Measurements from ENCODE around the gene STX8.
"Not testable (repeated sequence)": the region's sequence is repeated elsewhere in the genome, so short reads cannot be mapped to it uniquely, and the experiment has no call there.

STX8 gene

GRCh38 chr17:9386401-9386800 is 189.2 kb downstream of the STX8 start:
- DNase-seq (ENCODE audit: low read depth) = no peak

GRCh38 chr17:9383826-9384225 is 191.8 kb downstream of the STX8 start:
- no peak for DNase-seq (ENCODE audit: low read depth)

- no peak for DNase-seq (ENCODE audit: low read depth)
Observed at GRCh38 chr17:9382626-9383025, 193.0 kb downstream of the STX8 start.

GRCh38 chr17:9381068-9381467 is 194.6 kb downstream of the STX8 start:
- no peak for DNase-seq (ENCODE audit: low read depth)

GRCh38 chr17:9380361-9380760 is 195.3 kb downstream of the STX8 start:
- no peak for DNase-seq (ENCODE audit: low read depth)

GRCh38 chr17:9376177-9376576 is 199.4 kb downstream of the STX8 start:
- DNase-seq (ENCODE audit: low read depth) = not testable (repeated sequence)

GRCh38 chr17:9371019-9371418 is 204.6 kb downstream of the STX8 start:
- DNase-seq (ENCODE audit: low read depth) = no peak

- DNase-seq (ENCODE audit: low read depth) = no peak
Observed at GRCh38 chr17:9370467-9370866, 205.2 kb downstream of the STX8 start.

GRCh38 chr17:9368631-9369030 is 207.0 kb downstream of the STX8 start:
- no peak for DNase-seq (ENCODE audit: low read depth)

GRCh38 chr17:9367156-9367555 is 208.5 kb downstream of the STX8 start:
- DNase-seq (ENCODE audit: low read depth) = no peak

- no peak for DNase-seq (ENCODE audit: low read depth)
Observed at GRCh38 chr17:9364837-9365430, 210.7 kb downstream of the STX8 start.

GRCh38 chr17:9363440-9364350 is 211.9 kb downstream of the STX8 start:
- DNase-seq (ENCODE audit: low read depth) = no peak

- no peak for DNase-seq (ENCODE audit: low read depth)
Observed at GRCh38 chr17:9361188-9361955, 214.2 kb downstream of the STX8 start.

GRCh38 chr17:9360677-9361081 is 214.9 kb downstream of the STX8 start:
- no peak for DNase-seq (ENCODE audit: low read depth)

- DNase-seq (ENCODE audit: low read depth) = no peak
Observed at GRCh38 chr17:9356488-9356911, 219.1 kb downstream of the STX8 start.

GRCh38 chr17:9355846-9356245 is 219.8 kb downstream of the STX8 start:
- no peak for DNase-seq (ENCODE audit: low read depth)

GRCh38 chr17:9355231-9355630 is 220.4 kb downstream of the STX8 start:
- DNase-seq (ENCODE audit: low read depth) = not testable (repeated sequence)

- DNase-seq (ENCODE audit: low read depth) = no peak
Observed at GRCh38 chr17:9350080-9350479, 225.5 kb downstream of the STX8 start.

GRCh38 chr17:9346296-9346926 is 229.2 kb downstream of the STX8 start:
- no peak for DNase-seq (ENCODE audit: low read depth)

GRCh38 chr17:9343516-9343915 is 232.1 kb downstream of the STX8 start:
- no peak for DNase-seq (ENCODE audit: low read depth)

- no peak for DNase-seq (ENCODE audit: low read depth)
Observed at GRCh38 chr17:9342225-9342624, 233.4 kb downstream of the STX8 start.

GRCh38 chr17:9339958-9340357 is 235.7 kb downstream of the STX8 start:
- no peak for DNase-seq (ENCODE audit: low read depth)
